Frontal cortex (tissue), 4 donors: ENCODE data around the gene EVX2. TPM values are rescaled to one million over a fixed set of nuclear protein-coding genes. Genes with fewer than 3 reads are reported as not detected.
A peak's percentile ranks its signal among the peaks of the same experiment; 100 is the strongest.

Source experiments
- DNase-seq, 2 donors: peaks; one replicate each; pipeline ENCODE4 v3.0.0; 2012; ENCODE audit warnings: low spot score in 2 of 2
- FAIRE-seq: peaks from 2 replicates; lab custom pipeline; 2012; peaks lifted over from hg19 to GRCh38; lab: Jason Lieb, UNC
- total RNA-seq: library from RNA; depleted of rRNA; stranded (reverse); fragments of >200 nt; gene quantifications from one replicate; pipeline ENCODE4 v1.2.3, GENCODE V29; 2014
- donor health status: control.
- donor health status: control.
- donor health status: control.

The EVX2 gene
- total RNA-seq, 1 donor from 2014 or later: not detected

- FAIRE-seq (no peak), DNase-seq (no peak)
Measured at GRCh38 chr2:176087330-176088047, 3.7 kb upstream of the EVX2 start.

- no peak for FAIRE-seq
- peak in 1 of 2 donors; percentile 72 for DNase-seq
Measured at GRCh38 chr2:176085861-176086771, 2.4 kb upstream of the EVX2 start.

GRCh38 chr2:176085120-176085788 is 1.5 kb upstream of the EVX2 start:
- no peak for DNase-seq
- no peak for FAIRE-seq

GRCh38 chr2:176084611-176085119 is 903 bp upstream of the EVX2 start:
- FAIRE-seq (no peak), DNase-seq (no peak)

GRCh38 chr2:176082824-176083751 is 674 bp downstream of the EVX2 start:
- DNase-seq (peak in 1 of 2 donors; percentile 27), FAIRE-seq (no peak)

- FAIRE-seq: no peak
- DNase-seq: no peak
Measured at GRCh38 chr2:176082525-176082823, 1.3 kb downstream of the EVX2 start.

- peak in 1 of 2 donors; percentile 51 for DNase-seq
Measured at GRCh38 chr2:176081837-176082524, 1.8 kb downstream of the EVX2 start.

GRCh38 chr2:176081376-176081836 is 2.4 kb downstream of the EVX2 start:
- DNase-seq: peak in 1 of 2 donors; percentile 41
- FAIRE-seq: no peak

More at GRCh38 chr2:176081837-176082524, 1.8 kb downstream of the EVX2 start:
- FAIRE-seq: no peak

GRCh38 chr2:176080540-176081375 is 3.0 kb downstream of the EVX2 start:
- DNase-seq (peak in 1 of 2 donors; percentile 52), FAIRE-seq (no peak)

- DNase-seq (peak in 1 of 2 donors; percentile 62), FAIRE-seq (no peak)
Measured at GRCh38 chr2:176079831-176080539, 3.8 kb downstream of the EVX2 start.

- FAIRE-seq: no peak
- DNase-seq: peak in 1 of 2 donors; percentile 37
Measured at GRCh38 chr2:176079285-176079830, 4.4 kb downstream of the EVX2 start.

- FAIRE-seq (no peak), DNase-seq (no peak)
Measured at GRCh38 chr2:176078541-176079284, 5.0 kb downstream of the EVX2 start.

- no peak for FAIRE-seq
- no peak for DNase-seq
Measured at GRCh38 chr2:176076796-176077195, 7.0 kb downstream of the EVX2 start.

- FAIRE-seq: no peak
- no peak for DNase-seq
Measured at GRCh38 chr2:176076063-176076462, 7.7 kb downstream of the EVX2 start.

- no peak for DNase-seq
- no peak for FAIRE-seq
Measured at GRCh38 chr2:176075481-176075880, 8.3 kb downstream of the EVX2 start.

GRCh38 chr2:176074919-176075425 is 8.8 kb downstream of the EVX2 start:
- FAIRE-seq: no peak

More at GRCh38 chr2:176074919-176075425, 8.8 kb downstream of the EVX2 start:
- no peak for DNase-seq
